Kidney (tissue), 14 donors: ENCODE measurements around the gene ZNF724. TPM values are rescaled to one million over a fixed set of nuclear protein-coding genes. Genes with fewer than 3 reads are reported as not detected.
"Not testable (repeated sequence)": the region's sequence is repeated elsewhere in the genome, so short reads cannot be mapped to it uniquely, and the experiment has no call there.

Experiments used
- DNase-seq, 5 donors: peaks; one replicate each; pipeline ENCODE4 v3.0.0-alpha.2; 2013 to 2020
- FAIRE-seq: peaks from 2 replicates; lab custom pipeline; 2012; peaks lifted over from hg19 to GRCh38; lab: Jason Lieb, UNC
- H3K27ac ChIP-seq, 2 donors: one replicate each; pipeline ENCODE4 v1.7.0; 2013; ENCODE audit warnings: low read depth in 2 of 2, low read length in 2 of 2, inconsistent platforms in 1 of 2
- H3K27me3 ChIP-seq: one replicate; pipeline ENCODE4 v1.7.1; 2013; ENCODE audit warnings: low read length, inconsistent platforms; ENCODE audit not compliant: control insufficient read depth, insufficient read depth
- H3K36me3 ChIP-seq, 3 donors: one replicate each; pipeline versions ENCODE4 v1.7.0 to v1.7.1; 2013; ENCODE audit warnings: low read length in 3 of 3, control low read depth in 1 of 3, inconsistent platforms in 1 of 3; ENCODE audit not compliant: insufficient read depth in 3 of 3, control insufficient read depth in 2 of 3
- H3K4me1 ChIP-seq, 3 donors: one replicate each; pipeline versions ENCODE4 v1.7.0 to v1.7.1; 2013; ENCODE audit warnings: low read length in 3 of 3, inconsistent platforms in 1 of 3, low read depth in 1 of 3; ENCODE audit not compliant: control insufficient read depth in 2 of 3, insufficient read depth in 2 of 3
- H3K4me3 ChIP-seq, 3 donors: one replicate each; pipeline versions ENCODE4 v1.7.0 to v1.8.1; 2013; ENCODE audit warnings: low read length in 3 of 3, control low read depth in 1 of 3, inconsistent platforms in 1 of 3
- H3K9ac ChIP-seq, 3 donors: one replicate each; pipeline versions ENCODE4 v1.7.0 to v1.7.1; 2013; ENCODE audit warnings: low read length in 3 of 3, control low read depth in 1 of 3, inconsistent platforms in 1 of 3
- H3K9me3 ChIP-seq, 3 donors: one replicate each; pipeline versions ENCODE4 v1.7.0 to v1.7.1; 2013; ENCODE audit warnings: low read length in 3 of 3, control low read depth in 1 of 3, inconsistent platforms in 1 of 3; ENCODE audit not compliant: control insufficient read depth in 2 of 3, insufficient read depth in 1 of 3
- CTCF ChIP-seq: IDR thresholded peaks from 3 replicates; pipeline ENCODE4 v1.5.1; 2012; ENCODE audit warnings: mild to moderate bottlenecking, moderate library complexity, borderline replicate concordance; ENCODE audit not compliant: insufficient read depth; ENCODE audit errors: extremely low read depth
- intact Hi-C: fragments of 100-400 bp; cut with DNase I; formaldehyde crosslinking; loops from one replicate; pipeline ENCODE4 v1.11.1; 2022
- polyA plus RNA-seq: library from polyadenylated mRNA; stranded (reverse); fragments of 350-450 nt; fragmentation: Illumina TruSeq; extraction: RNeasy Lipid Tissue Mini Kit (QIAGEN cat#74804); gene quantifications from one replicate; pipeline ENCODE4 v1.2.3, GENCODE V29; 2014; ENCODE audit warnings: low read depth, low replicate concordance; ENCODE audit not compliant: insufficient read depth
- total RNA-seq: library from RNA; stranded (reverse); fragmentation: NEBNext Ultra II Directional; extraction: Animal tissue kit (Norgen Biotek cat#: 25700); gene quantifications from one replicate; pipeline ENCODE4 v1.2.1, GENCODE V29; 2021
- donor health status: control.
- donor health status: control.
- donor health status: control.
- donor health status: control.
- donor health status: control.
- donor health status: DM: yes; HTN: yes; CAD: no.
- donor health status: Normal renal cell carcinoma (clear cell type).

ZNF724 gene
- total and polyA plus RNA-seq, 2 donors from 2014 or later: 3.1 TPM; not detected in 1

DNA sequence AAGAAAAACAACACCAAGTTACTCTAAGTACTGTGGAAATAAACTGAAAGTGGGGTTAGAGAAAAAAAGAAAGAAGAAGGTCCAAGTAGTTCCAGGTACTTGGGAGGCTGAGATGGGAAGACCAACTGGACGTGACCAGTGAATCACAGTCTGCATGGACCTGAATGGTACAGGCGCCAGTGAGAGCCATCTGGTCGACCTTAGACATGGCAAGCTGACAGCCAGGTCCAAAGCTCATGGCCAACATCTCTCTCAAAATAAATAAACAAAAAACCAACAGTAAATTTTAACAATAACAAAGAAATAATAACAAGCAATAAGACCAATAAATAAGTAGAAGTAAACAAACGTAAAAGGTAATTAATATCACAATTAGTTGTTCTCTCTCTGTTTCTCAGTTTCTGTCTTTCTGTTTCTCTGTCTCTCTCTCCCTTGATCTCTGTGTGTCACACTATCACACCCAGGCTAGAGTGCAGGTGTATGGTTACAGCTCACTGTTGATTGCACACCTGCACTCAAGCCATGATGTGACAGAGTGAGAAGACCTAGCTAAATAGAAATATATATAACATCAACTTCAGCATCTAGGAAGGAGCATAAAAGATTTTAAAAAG, 31.6 kb upstream of the ZNF724 start:
- Histone ChIP-seq H3K27ac (no peak overlapping the region), H3K4me1 (no peaks in the 10 kb centered on the region), H3K9ac (no peak overlapping the region), H3K27me3 (no peaks in the 10 kb centered on the region), H3K4me3 (no peak overlapping the region), H3K36me3 (no peaks in the 10 kb centered on the region), H3K9me3 (no peaks in the 10 kb centered on the region)
- no peak for TF ChIP-seq CTCF
- DNase-seq: no peak
- FAIRE-seq: no peak
- intact Hi-C loops: no loop called here

DNA sequence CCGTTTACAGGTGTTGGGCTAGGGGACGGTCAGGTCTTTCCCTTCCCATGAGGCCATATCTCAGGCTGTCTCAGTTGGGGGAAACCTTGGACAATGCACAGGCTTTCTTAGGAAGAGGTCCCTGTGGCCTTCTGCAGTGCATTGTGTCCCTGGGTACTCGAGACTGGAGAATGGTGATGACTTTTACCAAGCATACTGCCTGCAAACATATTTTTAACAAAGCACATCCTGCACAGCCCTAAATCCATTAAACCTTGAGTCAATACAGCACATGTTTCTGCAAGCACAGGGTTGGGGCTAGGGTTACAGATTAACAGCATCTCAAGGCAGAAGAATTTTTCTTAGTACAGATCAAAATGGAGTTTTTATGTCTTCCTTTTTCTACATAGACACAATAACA, 27.9 kb upstream of the ZNF724 start:
- H3K27ac ChIP-seq, H3K4me1 ChIP-seq, H3K27me3 ChIP-seq, H3K9ac ChIP-seq, H3K9me3 ChIP-seq, DNase-seq, FAIRE-seq, H3K4me3 ChIP-seq, H3K36me3 ChIP-seq, intact Hi-C loops: not testable (repeated sequence)

DNA sequence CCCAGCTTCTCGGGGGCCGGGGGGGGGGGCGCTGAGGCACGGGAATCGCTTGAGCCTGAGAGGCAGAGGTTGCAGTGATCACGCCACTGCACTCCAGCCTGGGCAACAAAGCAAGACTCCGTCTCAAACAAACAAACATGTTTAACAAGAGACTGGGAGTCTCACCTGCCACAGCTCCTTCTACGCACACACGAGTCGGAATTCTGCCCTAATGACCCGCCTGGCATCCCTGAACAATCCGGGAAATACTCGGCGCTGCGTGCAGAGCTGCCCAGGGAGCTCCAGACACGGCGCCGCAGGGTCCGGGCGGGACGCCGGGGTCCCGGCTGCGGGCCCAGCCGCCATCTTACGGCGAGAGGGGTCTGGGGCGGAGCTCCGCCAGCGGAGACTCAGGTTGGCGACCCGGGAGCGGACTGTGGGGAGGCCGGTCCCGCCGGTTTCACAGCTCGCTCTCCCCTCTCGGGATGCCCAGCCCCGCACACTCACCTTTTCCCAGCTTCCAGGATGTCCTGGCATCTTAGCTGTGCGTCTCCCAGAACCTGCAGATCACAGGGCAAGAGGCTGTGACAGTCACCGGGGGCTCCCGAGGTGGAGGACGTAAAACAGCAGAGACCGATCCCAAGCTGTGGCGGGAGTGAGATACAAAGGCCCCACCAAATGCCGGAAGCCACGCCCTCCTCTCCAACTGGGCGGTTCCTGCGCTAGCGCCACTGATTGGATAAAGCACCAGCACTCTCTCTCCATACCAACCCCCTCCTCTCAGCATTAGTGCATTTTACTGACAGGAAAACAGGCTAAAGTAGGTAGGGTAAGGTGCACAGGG, 23.6 kb upstream of the ZNF724 start:
- intact Hi-C loops: no loop called here
- FAIRE-seq: peak; percentile 70

More for the DNA sequence above, 23.6 kb upstream of the ZNF724 start:
- peak; percentile 96 to 98 (median 97) for DNase-seq
- Histone ChIP-seq H3K9me3 (no peaks in the 10 kb centered on the region), H3K9ac (peak overlapping the region; percentile 89 to 97 (median 94)), H3K4me3 (peak overlapping the region; percentile 93 to 99 (median 94)), H3K27me3 (no peaks in the 10 kb centered on the region), H3K4me1 (peaks cover 0 to 2% (median 0%) of the 10 kb centered on the region in 3 donors), H3K36me3 (peaks cover 0 to 4% (median 0%) of the 10 kb centered on the region in 3 donors), H3K27ac (peak overlapping the region; percentile 86 to 90)
- no peak for TF ChIP-seq CTCF
